ENCODE results near the gene GNL2. TPM values are rescaled to one million over a fixed set of nuclear protein-coding genes. Genes with fewer than 3 reads are reported as not detected.

Gene GNL2
- total and polyA plus RNA-seq, 9 of the 15 experiments (the other 6 are each of a cell fraction or from before 2014, with no cell fraction given) = 156 to 371 (median 263) TPM

GRCh38 chr1:37560401-37561132 lies 35.2 kb downstream of the GNL2 start:
- Histone ChIP-seq H3K4me2 (ENCODE audit: insufficient read depth, low read length) (peak overlapping the region; percentile 59), H3K4me3 (no peak overlapping the region), H3K4me1 (replicated peaks in 1 of 2; ENCODE audit: control insufficient read depth in 2 of 2, insufficient read depth in 2 of 2, low read length in 2 of 2) (peaks cover 62 to 64% of the 10 kb centered on the region in 2 experiments), H3K36me3 (ENCODE audit: control insufficient read depth, insufficient read depth, low read length) (peaks cover 28% of the 10 kb centered on the region; the same call in 2 of the 3 replicates), H3K79me2 (ENCODE audit: control insufficient read depth, insufficient read depth, low read length) (no peaks in the 10 kb centered on the region), H3K27ac (ENCODE audit: extremely low read depth, low read depth, low read length) (peak overlapping the region; percentile 40; the same call in 2 of the 3 replicates), H3K27me3 (ENCODE audit: control insufficient read depth in 2 of 2, insufficient read depth in 2 of 2, low read length in 2 of 2) (no peaks in the 10 kb centered on the region), H2AFZ (ENCODE audit: low read depth, low read length) (peak overlapping the region; percentile 84), H3K9me3 (replicated peaks; ENCODE audit: control insufficient read depth, insufficient read depth, low read depth, low read length) (no peaks in the 10 kb centered on the region), H4K20me1 (replicated peaks; ENCODE audit: control insufficient read depth, insufficient read depth, low read length) (0 out of 2 replicates have a peak, but pooled peaks cover 4% of the 10 kb centered on the region), H3K9me1 (ENCODE audit: control insufficient read depth, insufficient read depth, low read length) (peaks cover 4% of the 10 kb centered on the region), H3K9ac (ENCODE audit: insufficient read depth in 1 of 2, low read depth in 2 of 2, low read length in 2 of 2) (peak overlapping the region in 1 of 2 experiments; percentile 40; a peak in 2 of 4 replicates)
- in situ Hi-C loops (cut with MboI) = no loop called here
- ChIA-PET POLR2A (no interaction called here), CTCF (ENCODE audit: low intra/inter-chr PET ratio) (no interaction called here)
- no peak for FAIRE-seq
- BruUV-seq (replicated peaks) = no TSS peak
- DNase-seq (ENCODE audit: extremely low read depth in 1 of 4, low spot score in 3 of 4) = no peak
- intact Hi-C loops (cut with micrococcal nuclease) = loop anchor here (5.0 kb wide), 1 partner anchor 122 kb away; no protein-coding TSS in a partner anchor
- no peak for ATAC-seq
- WGBS (ENCODE audit: insufficient coverage, low coverage, missing lambda C conversion rate) = 60% methylated on average over 10 of the region's 10 CpGs
- TF ChIP-seq COPS2 (conservative IDR thresholded peaks at IDR 0.05) (no peak), PURB (CRISPR knock-in tag; IDR thresholded peaks at IDR 0.05; ENCODE audit: low read depth) (no peak), RFX7 (CRISPR knock-in tag; IDR thresholded peaks at IDR 0.05) (no peak), ZNF407 (IDR thresholded peaks at IDR 0.05; ENCODE audit: low read depth) (no peak), SMAD4 (CRISPR knock-in tag; conservative IDR thresholded peaks at IDR 0.05) (peak; percentile 47; the same call in 1 of the 2 replicates), ZNF592 (IDR thresholded peaks at IDR 0.05) (peak; percentile 83), GTF2A2 (tag; IDR thresholded peaks at IDR 0.05) (0 out of 2 replicates have a peak, but pooled peaks have one; percentile 22), PTTG1 (tag; IDR thresholded peaks at IDR 0.05; ENCODE audit: low read depth) (peak; percentile 82)
